ENCODE measurements around the gene RAB36.

Gene RAB36

DNA sequence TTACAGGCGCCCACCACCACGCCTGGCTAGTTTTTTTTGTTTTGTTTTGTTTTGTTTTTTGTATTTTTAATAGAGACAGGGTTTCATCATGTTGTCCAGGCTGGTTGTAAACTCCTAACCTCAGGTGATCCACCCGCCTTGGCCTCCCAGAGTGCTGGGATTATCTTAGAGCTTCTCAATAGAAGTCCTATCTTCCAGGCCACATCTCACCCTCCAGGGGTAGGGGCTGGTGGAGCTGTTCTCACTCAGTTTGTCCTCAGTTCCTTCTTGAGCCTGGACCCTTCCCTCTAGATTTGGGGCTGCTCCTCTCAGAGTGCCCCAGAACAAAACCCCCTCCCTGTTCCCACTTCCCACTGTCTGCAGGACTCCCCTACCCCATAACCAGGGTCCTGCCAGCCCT is 66.3 kb downstream of the RAB36 start:
- no peak for DNase-seq

- no peak for DNase-seq
Measured at GRCh38 chr22:23212061-23213021, 67.1 kb downstream of the RAB36 start.

- DNase-seq = no peak
Measured at GRCh38 chr22:23213022-23213555, 67.8 kb downstream of the RAB36 start.

DNA sequence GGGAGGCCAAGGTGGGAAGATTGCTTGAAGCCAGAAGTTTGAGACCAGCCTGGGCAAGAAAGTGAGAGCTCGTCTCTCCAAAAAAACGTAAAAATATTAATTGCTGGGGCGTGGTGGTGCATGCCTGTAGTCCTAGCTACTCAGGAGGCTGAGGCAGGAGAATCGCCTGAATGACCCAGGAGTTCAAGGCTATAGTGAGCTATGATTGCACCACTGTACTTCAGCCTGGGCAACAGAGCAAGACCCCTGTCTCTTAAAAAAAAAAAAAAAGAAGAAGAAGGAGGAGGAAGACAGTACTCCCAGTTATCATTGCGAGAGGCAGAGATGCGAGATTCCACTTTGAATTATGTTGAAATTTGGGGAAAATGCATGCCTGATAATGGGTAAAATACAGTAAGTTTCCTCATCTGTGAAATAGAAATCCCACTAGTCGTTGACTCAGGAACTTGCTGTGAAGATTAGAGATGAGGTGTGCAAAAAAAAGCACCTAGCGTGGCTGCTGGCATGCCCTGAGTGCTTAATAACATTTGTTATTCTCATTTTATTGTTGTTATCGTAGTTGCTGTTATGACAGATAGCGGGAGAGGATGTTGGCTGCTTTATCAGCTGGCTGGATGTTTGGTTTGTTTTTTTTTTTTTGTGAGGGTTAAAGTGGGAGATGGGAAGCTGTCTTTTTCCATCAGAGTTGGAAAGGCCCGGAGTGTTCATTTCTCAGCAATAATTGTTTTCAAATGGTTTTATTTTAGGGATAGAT is 68.5 kb downstream of the RAB36 start:
- DNase-seq = no peak

All from CD4-positive, alpha-beta T cell treated with Interleukin-15 for 1 hour (primary cell).